Measurements from ENCODE around the gene NRN1. TPM values are rescaled to one million over a fixed set of nuclear protein-coding genes. Genes with fewer than 3 reads are reported as not detected.

Gene NRN1
- total RNA-seq, 1 donor from 2014 or later: 0.82 TPM

GRCh38 chr6:5998711-5999687, 7.7 kb downstream of the NRN1 start:
- H3K9me3 Mint-ChIP-seq (ENCODE audit: unreplicated experiment): peaks cover 32% of the 10 kb centered on the region
- Histone ChIP-seq H3K79me2 (ENCODE audit: insufficient read depth, low read length) (no peaks in the 10 kb centered on the region), H3K36me3 (ENCODE audit: insufficient read depth, low read length) (no peaks in the 10 kb centered on the region), H3K4me1 (ENCODE audit: insufficient read depth, low read length) (peaks cover 13% of the 10 kb centered on the region), H3K4me2 (ENCODE audit: low read length) (peak overlapping the region; percentile 69), H3K9ac (ENCODE audit: low read length) (no peak overlapping the region), H3K9me3 (ENCODE audit: insufficient read depth, low read depth, low read length) (peaks cover 15% of the 10 kb centered on the region), H3K27me3 (ENCODE audit: insufficient read depth, low read length) (peaks cover 96% of the 10 kb centered on the region), H2AFZ (ENCODE audit: low read depth, low read length) (peak overlapping the region; percentile 60), H3K4me3 (ENCODE audit: insufficient read depth, low read depth, low read length) (peak overlapping the region; percentile 46), H4K20me1 (ENCODE audit: insufficient read depth, low read length) (peaks cover 5% of the 10 kb centered on the region), H3K27ac (ENCODE audit: low read depth, low read length) (no peak overlapping the region)
- peak overlapping the region; percentile 36 for H3K4me3 Mint-ChIP-seq (ENCODE audit: unreplicated experiment)
- DNase-seq (ENCODE audit: low read depth) (no peak), FAIRE-seq (no peak)
- H3K27ac Mint-ChIP-seq (ENCODE audit: unreplicated experiment): peak overlapping the region; percentile 68
- H3K4me1 Mint-ChIP-seq (ENCODE audit: low read depth, unreplicated experiment): no peaks in the 10 kb centered on the region
- H3K27me3 Mint-ChIP-seq (ENCODE audit: low read depth, unreplicated experiment): peaks cover 86% of the 10 kb centered on the region
- no peak for TF ChIP-seq CTCF (IDR thresholded peaks at IDR 0.05; ENCODE audit: insufficient read depth, low read depth, low read length)
- TF ChIP-seq EZH2 (IDR thresholded peaks at IDR 0.05; ENCODE audit: insufficient read depth, low read length): peak; percentile 54
- H3K36me3 Mint-ChIP-seq (ENCODE audit: low read depth, unreplicated experiment): peaks cover 14% of the 10 kb centered on the region

- Mint-ChIP-seq H3K36me3 (ENCODE audit: low read depth, unreplicated experiment) (peaks cover 16% of the 10 kb centered on the region), H3K4me3 (ENCODE audit: unreplicated experiment) (peak overlapping the region; percentile 34), H3K4me1 (ENCODE audit: low read depth, unreplicated experiment) (no peaks in the 10 kb centered on the region), H3K9me3 (ENCODE audit: unreplicated experiment) (peaks cover 38% of the 10 kb centered on the region), H3K27me3 (ENCODE audit: low read depth, unreplicated experiment) (peaks cover 90% of the 10 kb centered on the region), H3K27ac (ENCODE audit: unreplicated experiment) (no peak overlapping the region)
- Histone ChIP-seq H3K27ac (ENCODE audit: low read depth, low read length) (no peak overlapping the region), H3K9ac (ENCODE audit: low read length) (no peak overlapping the region), H4K20me1 (ENCODE audit: insufficient read depth, low read length) (peaks cover 5% of the 10 kb centered on the region), H3K9me3 (ENCODE audit: insufficient read depth, low read depth, low read length) (peaks cover 15% of the 10 kb centered on the region), H3K4me2 (ENCODE audit: low read length) (no peak overlapping the region), H3K27me3 (ENCODE audit: insufficient read depth, low read length) (peaks cover 96% of the 10 kb centered on the region), H3K4me1 (ENCODE audit: insufficient read depth, low read length) (peaks cover 13% of the 10 kb centered on the region), H3K79me2 (ENCODE audit: insufficient read depth, low read length) (no peaks in the 10 kb centered on the region), H3K4me3 (ENCODE audit: insufficient read depth, low read depth, low read length) (no peak overlapping the region), H2AFZ (ENCODE audit: low read depth, low read length) (no peak overlapping the region), H3K36me3 (ENCODE audit: insufficient read depth, low read length) (no peaks in the 10 kb centered on the region)
- no peak for DNase-seq (ENCODE audit: low read depth)
- peak; percentile 45 for FAIRE-seq
- no peak for TF ChIP-seq EZH2 (IDR thresholded peaks at IDR 0.05; ENCODE audit: insufficient read depth, low read length)
- no peak for TF ChIP-seq CTCF (IDR thresholded peaks at IDR 0.05; ENCODE audit: insufficient read depth, low read depth, low read length)
Measured at GRCh38 chr6:5998236-5998635, 8.5 kb downstream of the NRN1 start.
